ENCODE data around the gene G6PC3.

The G6PC3 gene

DNA sequence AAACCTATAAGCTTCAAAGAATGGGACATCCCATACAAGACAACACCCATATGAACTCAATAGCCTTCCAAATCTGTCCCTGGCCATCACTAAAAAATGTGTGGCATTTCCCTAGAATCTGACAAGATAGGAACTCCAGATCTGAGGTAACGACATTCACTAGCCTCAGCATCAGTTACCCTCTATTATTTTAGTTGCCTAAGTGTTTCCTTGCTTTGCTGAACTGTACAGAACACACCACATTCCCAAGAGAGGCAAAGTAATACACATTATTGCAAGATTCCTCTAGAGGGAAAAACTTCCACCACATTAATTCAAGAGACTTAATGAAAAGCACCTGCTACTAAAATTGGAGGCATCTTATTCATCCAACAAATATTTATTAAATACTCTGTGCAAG lies 9.1 kb upstream of the G6PC3 start:
- DNase-seq (ENCODE audit: low read depth in 2 of 2): no peak

DNA sequence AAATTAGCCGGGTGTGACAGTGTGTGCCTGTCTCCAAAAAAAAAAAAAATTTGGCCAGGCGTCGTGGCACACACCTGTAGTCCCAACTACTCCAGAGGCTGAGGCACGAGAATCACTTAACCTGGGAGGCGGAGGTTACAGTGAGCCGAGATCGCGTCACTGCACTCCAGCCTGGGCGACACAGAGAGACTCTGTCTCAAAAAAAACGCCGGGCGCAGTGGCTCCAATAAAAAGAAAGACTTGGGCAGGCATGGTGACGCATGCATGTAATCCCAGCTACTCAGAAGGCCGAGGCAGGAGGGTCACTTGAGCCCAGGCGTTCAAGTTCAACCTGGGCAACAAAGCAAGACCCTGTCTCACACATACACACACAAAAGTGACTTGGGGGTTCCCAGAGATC lies 7.7 kb upstream of the G6PC3 start:
- DNase-seq (ENCODE audit: low read depth in 2 of 2): no peak

DNA sequence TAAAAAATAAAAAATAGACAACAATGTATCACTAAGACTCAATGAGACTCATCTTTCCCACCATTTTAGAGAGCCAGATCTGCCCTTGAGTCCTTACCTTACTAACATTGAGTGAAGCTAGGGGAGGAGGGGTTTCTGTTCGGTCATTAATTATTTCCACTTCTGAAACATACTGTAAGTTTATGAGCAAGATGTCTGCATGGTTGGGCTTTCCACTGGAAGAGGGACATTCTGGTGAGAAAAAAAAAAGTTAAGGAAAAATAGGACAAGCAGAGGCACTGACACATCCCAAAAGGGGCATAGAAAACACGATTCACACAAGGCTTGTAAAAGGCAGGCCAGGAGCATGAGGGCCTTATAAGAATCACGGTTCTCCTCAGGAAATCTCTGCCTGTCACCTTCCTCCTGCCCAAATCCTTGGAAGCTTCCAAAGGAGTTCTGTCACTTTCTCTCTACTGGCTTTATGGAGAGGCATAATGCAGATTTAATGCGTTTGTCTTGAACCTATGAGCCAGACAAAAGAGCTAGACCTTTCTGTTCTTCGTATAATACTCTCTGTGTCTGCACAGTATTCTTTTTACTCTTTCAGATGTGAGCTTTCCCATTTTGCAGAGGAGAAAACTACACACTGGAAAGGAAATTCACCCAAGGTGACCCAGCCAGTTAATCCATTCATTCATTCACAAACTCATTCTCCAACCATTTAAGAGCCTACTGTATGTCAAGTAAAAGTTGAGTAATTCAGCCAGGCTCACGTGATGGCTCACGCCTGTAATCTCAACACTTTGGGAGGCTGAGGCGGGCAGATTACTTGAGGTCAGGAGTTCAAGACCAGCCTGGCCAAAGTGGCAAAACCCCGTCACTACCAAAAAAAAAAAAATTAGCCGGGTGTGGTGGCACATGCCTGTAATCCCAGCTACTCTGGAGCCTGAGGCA lies 6.6 kb upstream of the G6PC3 start:
- DNase-seq (ENCODE audit: low read depth in 2 of 2): no peak

DNA sequence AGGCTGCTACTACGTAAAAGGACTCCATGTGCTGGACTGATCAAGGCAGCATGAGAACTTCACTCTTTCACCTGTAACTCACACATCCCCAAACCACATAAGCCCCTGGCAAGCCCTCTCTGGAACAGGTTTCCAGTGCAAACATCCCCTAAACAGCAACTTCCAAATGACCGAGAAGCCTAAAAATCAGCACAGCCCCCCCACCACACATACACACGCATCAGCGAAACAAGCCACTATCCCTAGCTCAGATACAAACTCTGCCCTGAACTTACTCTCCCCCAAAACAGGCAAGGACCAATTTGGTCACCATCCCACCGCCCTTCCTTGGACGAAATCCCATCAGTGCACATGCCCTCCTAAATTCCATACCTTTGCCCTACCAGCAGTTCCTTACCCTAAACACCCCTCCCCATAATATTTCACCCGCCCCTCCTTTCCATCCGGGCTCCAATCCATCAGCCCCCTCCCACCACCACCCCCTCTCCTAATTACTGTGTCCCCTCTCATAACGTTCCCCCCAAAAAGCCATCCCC lies 4.8 kb upstream of the G6PC3 start:
- peak in 1 of 2 donors; percentile 11 for DNase-seq (ENCODE audit: low read depth in 2 of 2)

DNA sequence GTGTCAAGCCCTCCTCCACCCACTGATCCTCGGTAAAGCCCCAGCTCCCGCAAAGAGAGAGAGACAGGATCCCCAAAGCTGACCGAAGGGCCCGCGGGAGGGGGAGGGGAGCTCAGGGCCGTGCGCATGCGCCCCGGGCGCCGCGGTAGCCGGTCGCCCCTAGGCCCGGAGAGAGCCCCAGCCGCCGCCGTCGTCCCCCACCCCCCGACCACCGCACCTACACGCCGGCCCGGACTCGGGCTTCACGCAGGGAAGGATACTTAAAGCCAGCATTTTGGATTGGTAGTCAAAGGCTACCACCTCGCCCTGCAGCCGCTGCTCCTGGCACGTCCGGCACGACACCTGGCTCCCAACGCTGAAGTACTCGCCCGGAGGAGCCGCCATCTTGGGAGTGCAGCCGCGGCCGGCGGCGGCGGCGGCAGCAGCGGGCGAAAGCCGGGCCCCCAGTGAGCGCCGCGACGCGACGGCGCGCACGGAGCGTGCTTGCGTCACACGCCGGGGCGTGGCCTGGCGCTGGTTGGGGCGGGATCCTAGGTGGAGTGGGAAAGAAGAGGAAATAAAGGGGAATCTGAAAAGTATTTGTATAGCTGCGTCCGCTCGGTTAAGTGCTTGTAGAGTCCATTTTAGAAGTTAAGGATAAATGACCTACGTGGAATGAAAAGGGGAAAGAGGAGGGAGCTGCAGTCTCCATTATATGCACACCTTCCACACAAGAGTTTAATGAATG lies 4.2 kb upstream of the G6PC3 start, which contains the start of gene LSM12:
TSS of gene LSM12 (minus strand) at position 468 of the 727 bp plus-strand sequence. CDS start at position 384, 84 bp downstream.
- DNase-seq (ENCODE audit: low read depth in 2 of 2): peak; percentile 84 to 91

DNA sequence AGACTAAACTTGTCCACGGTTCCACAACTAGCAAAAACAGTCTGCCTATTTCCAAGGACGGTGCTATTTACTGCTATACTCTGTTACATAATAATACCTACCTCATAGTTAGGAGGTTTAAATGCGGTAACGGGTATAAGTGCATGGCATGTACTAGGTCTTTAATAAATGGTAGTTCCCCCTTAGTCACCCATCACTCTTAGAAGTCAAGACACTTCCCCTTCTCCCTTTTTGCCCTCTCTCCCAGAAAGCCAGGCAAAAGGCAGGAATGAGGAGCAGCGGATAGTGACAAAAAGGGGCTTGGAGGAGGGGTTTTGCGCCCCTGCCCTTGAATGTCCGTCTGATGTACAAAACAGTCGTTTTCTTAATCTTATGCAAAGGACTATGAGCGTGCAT lies 3.0 kb upstream of the G6PC3 start:
- DNase-seq (ENCODE audit: low read depth in 2 of 2): no peak

DNA sequence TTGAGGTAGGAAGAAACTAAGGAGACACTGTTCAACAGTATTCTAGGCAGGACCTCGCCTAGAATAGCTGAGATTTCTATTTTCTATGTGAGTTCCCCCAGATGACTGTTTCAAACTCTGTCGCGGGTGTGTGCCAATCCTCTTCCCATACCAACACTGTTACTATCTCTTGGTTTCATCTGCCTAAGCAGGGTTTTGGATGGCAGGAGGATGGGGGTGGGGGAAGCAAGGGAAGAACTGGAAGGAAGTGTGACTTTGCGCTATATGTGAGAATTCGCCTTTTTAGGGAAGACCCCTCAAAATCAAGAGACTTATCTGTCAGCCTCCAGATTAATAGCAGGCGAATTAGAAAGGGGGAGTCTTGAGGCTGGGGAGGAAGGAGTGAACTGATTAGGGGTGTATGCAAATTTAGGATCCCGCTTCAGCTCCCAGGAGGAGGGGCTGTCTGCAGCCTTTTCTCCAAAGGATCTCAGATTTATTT lies 521 bp upstream of the G6PC3 start:
- DNase-seq (ENCODE audit: low read depth in 2 of 2): no peak

DNA sequence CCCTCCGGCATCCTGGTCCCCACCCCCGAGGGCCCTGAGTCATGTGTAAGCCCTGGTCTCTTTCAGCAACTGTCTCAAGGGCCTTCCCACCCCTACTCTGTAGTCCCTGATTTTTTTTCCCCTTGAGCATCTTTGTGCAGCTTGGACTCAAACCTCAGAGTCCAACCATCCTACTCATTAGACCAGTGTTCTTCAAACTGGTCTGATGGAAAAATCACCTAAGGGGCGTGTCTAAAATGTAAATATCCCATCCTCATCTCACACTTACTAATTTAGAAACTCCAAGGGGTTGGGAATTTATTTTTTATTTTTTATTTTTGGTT lies 624 bp downstream of the G6PC3 start:
- peak in 1 of 2 donors; percentile 53 for DNase-seq (ENCODE audit: low read depth in 2 of 2)

DNA sequence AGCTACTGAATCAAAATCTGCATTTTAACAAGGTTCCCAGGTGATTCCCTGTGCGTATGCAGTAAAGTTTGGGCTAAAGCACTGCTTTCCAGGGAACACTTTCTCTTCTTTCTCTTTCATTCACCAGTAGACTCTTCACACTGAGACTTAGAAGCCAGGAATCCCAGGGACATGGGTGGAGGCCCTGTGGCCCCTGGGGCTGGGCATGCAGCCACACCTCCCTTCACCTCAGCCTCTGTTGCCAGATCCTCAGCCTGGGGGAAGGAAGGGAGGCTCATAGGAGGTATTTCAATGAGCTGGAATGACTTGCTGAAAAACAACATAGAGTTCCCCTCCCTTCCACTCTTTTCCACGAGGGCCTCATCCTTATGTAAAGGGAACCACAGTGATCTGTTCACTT lies 1.2 kb downstream of the G6PC3 start:
- DNase-seq (ENCODE audit: low read depth in 2 of 2): no peak

DNA sequence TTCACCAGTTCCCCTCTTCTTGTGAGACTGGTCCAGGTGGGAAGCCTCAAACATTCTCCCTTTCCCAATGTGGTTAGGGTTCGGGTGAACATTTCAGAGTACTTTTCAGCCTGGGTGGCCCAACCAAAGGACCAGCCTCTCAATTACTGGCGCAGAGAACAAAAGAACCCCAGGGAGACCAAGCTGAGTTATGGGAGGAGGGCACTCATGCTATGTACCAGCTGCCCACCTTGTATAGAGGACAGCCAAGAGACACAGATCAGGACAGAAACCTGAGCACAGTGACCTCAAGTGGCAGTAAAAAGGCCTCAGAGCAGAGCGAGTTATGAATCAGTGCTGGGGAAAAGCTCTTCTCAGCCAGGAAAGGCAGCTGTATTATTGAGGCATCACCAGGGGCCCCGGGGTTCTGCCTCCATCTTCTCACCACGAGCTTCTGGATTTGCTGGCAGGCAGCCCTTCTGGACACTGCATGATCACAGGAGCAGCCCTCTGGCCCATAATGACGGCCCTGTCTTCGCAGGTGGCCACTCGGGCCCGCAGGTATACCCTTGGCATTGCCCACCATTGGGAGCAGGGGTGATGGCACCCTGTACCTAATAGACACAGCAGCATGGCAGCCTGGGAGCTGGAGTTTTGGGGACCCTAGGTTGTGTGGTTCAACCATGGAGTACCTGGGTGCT lies 3.8 kb downstream of the G6PC3 start:
- no peak for DNase-seq (ENCODE audit: low read depth in 2 of 2)

DNA sequence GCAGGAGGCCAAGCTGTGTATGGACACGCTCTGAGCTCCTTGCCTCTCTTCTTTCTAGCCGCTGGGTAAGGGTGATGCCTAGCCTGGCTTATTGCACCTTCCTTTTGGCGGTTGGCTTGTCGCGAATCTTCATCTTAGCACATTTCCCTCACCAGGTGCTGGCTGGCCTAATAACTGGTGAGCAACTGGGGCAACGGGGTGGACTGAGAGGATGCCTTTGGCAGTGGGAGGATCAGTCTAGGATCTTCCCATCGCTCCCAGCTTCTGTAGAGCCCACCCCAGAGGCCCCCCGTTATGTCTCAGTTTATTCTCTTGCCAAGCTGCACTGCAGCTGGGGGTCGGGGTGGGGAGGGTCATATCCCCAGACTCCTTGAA lies 4.4 kb downstream of the G6PC3 start:
- no peak for DNase-seq (ENCODE audit: low read depth in 2 of 2)

DNA sequence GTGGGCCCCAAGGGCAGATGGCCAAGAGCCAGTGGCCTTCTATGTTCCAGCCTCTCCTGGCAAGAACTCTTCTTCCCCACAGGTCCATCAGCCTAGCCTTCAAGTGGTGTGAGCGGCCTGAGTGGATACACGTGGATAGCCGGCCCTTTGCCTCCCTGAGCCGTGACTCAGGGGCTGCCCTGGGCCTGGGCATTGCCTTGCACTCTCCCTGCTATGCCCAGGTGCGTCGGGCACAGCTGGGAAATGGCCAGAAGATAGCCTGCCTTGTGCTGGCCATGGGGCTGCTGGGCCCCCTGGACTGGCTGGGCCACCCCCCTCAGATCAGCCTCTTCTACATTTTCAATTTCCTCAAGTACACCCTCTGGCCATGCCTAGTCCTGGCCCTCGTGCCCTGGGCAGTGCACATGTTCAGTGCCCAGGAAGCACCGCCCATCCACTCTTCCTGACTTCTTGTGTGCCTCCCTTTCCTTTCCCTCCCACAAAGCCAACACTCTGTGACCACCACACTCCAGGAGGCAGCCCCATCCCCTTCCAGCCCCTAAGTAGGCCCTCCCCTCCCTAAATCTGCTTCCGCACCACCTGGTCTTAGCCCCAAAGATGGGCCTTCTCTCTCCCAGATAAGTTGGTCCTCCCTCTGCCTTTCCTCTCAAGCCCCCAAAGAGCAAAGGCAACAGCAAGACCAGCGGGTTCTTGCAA lies 5.2 kb downstream of the G6PC3 start:
- no peak for DNase-seq (ENCODE audit: low read depth in 2 of 2)

DNA sequence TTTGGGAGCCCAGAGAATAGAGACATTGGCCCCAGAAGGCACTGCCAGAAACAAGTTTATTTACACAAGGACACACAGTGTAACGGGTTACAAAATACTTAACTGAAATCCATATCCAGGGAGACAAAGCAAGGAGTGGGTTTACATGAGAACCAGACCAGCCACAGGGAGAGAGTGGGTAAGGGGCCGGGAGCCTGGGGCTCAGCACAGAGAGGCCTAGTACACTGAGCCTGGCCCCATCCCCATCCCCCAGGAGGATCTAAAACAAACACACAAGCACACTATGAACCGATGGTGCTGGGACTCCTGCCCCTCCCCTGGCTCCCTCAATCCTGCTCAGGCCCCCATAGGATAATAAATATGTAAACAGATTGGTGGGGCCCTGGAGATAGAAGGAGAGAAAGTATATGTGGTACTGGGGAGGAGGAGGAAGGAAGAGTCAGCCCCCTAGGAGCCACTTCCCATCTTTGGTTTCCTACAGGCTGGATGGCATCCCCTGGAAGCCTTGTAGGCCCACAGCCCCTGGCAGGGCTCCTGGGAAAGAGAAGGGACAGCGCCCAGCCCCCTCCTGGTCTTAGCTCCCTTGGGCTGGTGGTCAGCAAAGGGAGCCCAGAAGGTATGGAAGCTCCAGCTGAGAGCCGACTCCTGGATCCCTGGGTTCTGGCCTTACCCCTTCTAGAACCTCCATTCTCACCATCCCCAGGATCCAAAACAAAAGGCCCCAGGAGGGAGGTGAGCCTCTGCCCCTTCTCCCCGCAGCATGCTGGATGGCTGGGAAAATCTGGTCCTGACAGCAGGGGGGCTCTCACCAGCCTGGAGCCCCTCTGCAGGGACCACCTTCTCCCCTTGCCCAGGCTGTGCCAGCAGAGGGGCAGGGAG lies 6.4 kb downstream of the G6PC3 start:
- DNase-seq (ENCODE audit: low read depth in 2 of 2): no peak

DNA sequence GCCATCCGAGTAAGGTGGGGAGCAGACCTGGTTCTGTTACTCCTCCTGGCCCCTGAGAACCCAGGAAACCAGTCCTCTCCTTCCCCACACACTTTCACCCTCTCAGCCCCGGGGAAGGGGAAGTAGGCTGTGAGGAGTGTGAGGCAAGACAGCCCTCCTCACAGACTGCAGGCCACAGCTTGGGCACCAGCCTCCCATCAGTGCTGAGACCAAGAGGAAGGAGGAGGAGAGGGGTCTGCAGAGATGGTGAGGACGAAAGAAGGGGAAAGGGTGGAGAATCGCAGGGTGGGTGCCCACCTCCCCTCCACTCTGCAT lies 7.0 kb downstream of the G6PC3 start:
- DNase-seq (ENCODE audit: low read depth in 2 of 2): no peak

DNA sequence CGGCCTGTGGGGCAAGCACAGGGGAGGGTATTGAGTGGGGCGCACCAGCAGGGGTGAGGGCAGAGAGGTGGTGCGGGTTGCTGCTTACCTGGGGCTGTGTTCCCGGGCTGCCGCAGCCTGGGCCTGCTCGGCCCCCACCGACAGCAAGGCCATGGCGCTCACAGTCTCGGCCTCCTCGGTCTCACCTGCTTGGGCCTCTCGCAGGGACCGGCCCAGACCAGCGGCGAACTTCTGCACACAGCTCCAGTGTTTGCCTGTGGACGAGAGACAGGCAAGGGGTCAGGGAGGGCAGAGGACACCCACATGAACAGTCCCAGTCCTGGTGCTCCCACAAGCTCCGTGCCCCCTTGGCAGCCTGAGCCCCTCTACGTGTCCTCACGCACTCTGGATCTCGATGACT lies 7.9 kb downstream of the G6PC3 start:
- no peak for DNase-seq (ENCODE audit: low read depth in 2 of 2)

DNA sequence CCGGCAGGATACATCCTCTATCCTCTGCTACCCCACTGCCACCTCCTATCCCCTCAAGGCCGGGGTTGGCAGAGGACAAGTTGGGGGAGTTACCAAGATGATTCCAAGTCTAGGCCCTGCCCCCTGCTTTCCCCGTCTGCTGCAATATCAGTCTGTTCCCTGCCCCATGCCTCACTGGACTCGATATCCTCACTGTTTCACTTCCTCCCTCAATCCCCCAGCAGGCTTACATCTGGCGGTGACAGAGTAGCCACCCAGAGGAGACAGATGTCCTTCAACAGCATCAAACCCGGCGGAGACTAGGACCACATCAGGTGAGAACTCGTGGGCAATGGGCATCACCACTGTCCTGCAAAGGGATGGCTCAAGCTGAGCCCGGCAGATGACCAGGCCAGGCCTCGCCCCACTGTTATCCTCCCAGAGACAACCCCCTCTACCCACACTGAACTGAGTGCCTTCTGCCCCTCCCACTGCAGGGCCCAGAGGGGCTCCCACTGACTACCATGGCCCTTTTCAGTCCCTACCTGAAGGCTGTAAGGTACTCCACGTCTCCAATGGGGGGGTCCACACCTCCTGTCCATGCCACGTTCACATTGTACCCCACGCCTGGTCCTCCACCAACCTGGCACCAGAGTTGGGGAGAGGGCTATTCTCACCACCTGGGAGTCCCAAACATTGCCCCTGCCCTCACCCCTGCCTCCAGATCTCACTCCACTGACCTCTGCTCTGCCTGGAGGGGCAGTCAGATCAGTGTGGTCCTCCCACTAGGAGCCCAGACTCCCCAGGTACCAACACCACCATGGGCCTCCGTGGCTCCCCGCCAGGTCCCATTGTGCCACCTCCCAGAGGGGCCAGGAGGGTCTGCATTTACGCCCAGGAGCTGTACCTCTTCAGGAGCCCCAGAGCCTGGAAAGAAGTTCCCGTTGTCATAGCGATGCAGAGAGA lies 9.6 kb downstream of the G6PC3 start:
- no peak for DNase-seq (ENCODE audit: low read depth in 2 of 2)

DNA sequence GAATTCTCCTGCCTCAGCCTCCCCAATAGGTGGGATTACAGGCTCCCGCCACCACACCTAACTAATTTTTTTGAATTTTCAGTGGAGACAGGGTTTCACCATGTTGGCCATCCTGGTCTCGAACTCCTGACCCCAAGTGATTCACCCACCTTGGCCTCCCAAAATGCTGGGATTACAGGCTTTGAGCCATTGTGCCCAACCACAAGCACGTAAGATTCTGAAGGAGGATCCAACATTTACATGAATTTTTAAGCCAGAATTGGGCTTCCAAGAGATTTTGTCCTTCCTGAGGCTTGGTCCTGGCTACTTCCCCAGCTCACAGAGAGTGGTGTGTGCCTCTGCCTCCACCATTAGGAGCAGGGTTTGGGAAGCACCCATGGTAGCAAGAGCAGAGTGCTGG lies 11.1 kb downstream of the G6PC3 start:
- DNase-seq (ENCODE audit: low read depth in 2 of 2): no peak

DNA sequence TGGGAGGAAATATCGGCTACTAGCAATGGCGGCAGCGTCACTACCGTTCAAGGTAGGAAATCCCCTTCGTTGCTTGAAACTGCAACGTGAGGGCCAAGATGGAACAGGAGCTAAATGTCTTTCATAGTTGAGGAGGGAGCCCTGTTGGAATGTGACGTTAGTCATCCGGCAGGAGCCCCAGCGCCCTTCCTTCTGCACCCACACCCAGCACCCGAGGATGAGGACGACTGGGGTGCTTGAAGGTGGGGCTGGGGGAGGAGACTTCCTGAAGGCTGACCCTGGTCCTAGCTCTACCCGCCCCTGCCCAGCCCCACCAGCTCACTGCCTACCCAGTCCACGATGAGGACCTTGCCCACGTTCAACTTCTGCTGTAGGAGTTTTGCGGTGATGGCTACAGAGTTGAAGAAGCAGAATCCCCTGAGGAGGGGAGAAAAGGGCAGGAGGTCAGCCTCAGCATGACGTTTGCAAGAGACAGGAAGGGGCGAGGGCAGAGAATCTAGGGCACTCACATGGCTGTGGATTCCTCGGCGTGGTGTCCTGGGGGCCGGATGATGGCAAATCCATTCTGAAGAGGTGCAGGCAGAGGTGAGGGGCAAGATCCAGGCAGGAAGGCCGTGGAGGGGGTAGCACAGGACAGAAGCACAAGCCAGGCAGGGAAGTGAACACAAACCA lies 11.9 kb downstream of the G6PC3 start:
- DNase-seq (ENCODE audit: low read depth in 2 of 2): no peak

DNA sequence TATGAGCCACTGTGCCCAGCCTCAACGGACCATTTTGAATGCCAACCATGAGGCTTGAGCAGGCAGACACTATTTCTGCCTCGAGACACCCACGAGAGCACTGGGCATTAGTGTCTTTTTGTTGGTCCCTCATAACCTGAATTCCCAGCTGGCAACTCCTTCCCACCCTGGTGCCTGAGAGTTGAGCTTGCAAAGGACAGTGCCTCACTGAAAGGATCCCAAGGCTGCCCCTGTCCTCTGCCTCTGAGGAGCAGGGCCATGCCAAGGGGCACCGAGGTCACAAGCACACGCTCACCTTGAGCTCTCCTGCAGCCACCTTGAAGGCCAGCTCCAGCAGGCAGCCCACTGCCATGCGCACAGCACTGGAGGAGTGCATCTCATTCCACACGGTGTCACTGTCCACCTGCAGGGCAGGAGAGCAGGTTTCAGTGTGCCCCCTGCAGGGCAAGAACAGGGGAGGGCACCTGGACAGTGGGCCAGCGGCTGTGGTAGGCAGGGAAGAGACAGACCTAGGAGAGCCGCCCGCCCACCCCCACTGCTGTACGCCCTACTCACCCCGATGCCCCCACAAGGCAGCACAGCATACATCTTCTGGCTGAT lies 12.8 kb downstream of the G6PC3 start:
- DNase-seq (ENCODE audit: low read depth in 2 of 2): no peak

Data from stimulated activated CD4-positive, alpha-beta T cell treated with anti-CD3 and anti-CD28 coated beads, Interleukin-1b, Interleukin-23, amount 100 ng/mL, for 4 hours (primary cell).